GM21619 (cell line): ENCODE measurements around the gene CMTR1.

Source experiments
- ATAC-seq: cut with Tn5 transposase; IDR thresholded peaks from one replicate; pipeline ENCODE4 v1.9.1; 2021; ENCODE audit not compliant: unreplicated experiment

CMTR1 gene

GRCh38 chr6:37507690-37508421 lies 74.8 kb downstream of the CMTR1 start:
- no peak for ATAC-seq

GRCh38 chr6:37511201-37511600 lies 78.2 kb downstream of the CMTR1 start:
- no peak for ATAC-seq

- ATAC-seq = no peak
Measured at GRCh38 chr6:37511910-37512399, 78.9 kb downstream of the CMTR1 start.

GRCh38 chr6:37512400-37513011 lies 79.5 kb downstream of the CMTR1 start:
- no peak for ATAC-seq

GRCh38 chr6:37513155-37513554 lies 80.1 kb downstream of the CMTR1 start:
- ATAC-seq = no peak

GRCh38 chr6:37513576-37513975 lies 80.6 kb downstream of the CMTR1 start:
- ATAC-seq = no peak

GRCh38 chr6:37514321-37514771 lies 81.3 kb downstream of the CMTR1 start:
- ATAC-seq = no peak

- ATAC-seq = no peak
Measured at GRCh38 chr6:37514837-37515236, 81.8 kb downstream of the CMTR1 start.

GRCh38 chr6:37515712-37516075 lies 82.7 kb downstream of the CMTR1 start:
- no peak for ATAC-seq

- peak; percentile 36 for ATAC-seq
Measured at GRCh38 chr6:37516076-37516919, 83.3 kb downstream of the CMTR1 start.

GRCh38 chr6:37516920-37517405 lies 83.9 kb downstream of the CMTR1 start:
- no peak for ATAC-seq

- no peak for ATAC-seq
Measured at GRCh38 chr6:37517411-37517812, 84.4 kb downstream of the CMTR1 start.

- ATAC-seq = no peak
Measured at GRCh38 chr6:37518116-37518515, 85.1 kb downstream of the CMTR1 start.

- ATAC-seq = no peak
Measured at GRCh38 chr6:37519461-37519860, 86.4 kb downstream of the CMTR1 start.

- ATAC-seq = no peak
Measured at GRCh38 chr6:37520926-37521325, 87.9 kb downstream of the CMTR1 start.

- no peak for ATAC-seq
Measured at GRCh38 chr6:37521674-37522073, 88.7 kb downstream of the CMTR1 start.

GRCh38 chr6:37522836-37523235 lies 89.8 kb downstream of the CMTR1 start:
- ATAC-seq = no peak

- no peak for ATAC-seq
Measured at GRCh38 chr6:37523412-37523811, 90.4 kb downstream of the CMTR1 start.

- ATAC-seq = no peak
Measured at GRCh38 chr6:37524025-37524969, 91.3 kb downstream of the CMTR1 start.

GRCh38 chr6:37524970-37525318 lies 91.9 kb downstream of the CMTR1 start:
- no peak for ATAC-seq
